ENCODE measurements around the gene NUTF2.

NUTF2 gene

DNA sequence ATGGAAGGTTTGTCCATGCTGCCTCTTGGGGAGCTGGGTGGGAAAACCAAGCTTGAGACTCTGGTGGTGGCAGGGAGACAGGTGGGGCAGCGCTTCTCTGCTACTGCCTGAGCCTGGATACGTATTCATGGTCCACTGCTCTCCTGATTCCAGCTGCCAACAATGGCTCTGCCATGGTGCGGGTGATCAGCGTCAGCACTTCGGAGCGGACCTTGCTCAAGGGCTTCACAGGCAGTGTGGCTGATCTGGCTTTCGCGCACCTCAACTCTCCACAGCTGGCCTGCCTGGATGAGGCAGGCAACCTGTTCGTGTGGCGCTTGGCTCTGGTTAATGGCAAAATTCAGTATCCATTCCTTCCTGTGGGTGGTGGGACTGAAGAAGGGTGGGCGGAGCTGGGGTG lies 30.3 kb downstream of the NUTF2 start:
- peaks cover 4% of the 10 kb centered on the region; the same call in 1 of the 2 replicates for H4K20me1 ChIP-seq (ENCODE audit: control insufficient read depth, insufficient read depth, low read depth, low read length)
- no peaks in the 10 kb centered on the region for H3K27me3 ChIP-seq (ENCODE audit: control insufficient read depth, low read length)
- H3K4me1 ChIP-seq (ENCODE audit: control insufficient read depth, low read length): peaks cover 22% of the 10 kb centered on the region
- H3K4me2 ChIP-seq (ENCODE audit: low read length): no peak overlapping the region
- peaks cover 73% of the 10 kb centered on the region for H3K36me3 ChIP-seq (ENCODE audit: control insufficient read depth, low read length)
- H3F3A ChIP-seq (ENCODE audit: control insufficient read depth, insufficient read depth): peaks cover 5% of the 10 kb centered on the region; the same call in 1 of the 2 replicates
- no peaks in the 10 kb centered on the region for H3K9me2 ChIP-seq (replicated peaks; ENCODE audit: control insufficient read depth, low read length)
- TF ChIP-seq EZH2phosphoT487 (IDR thresholded peaks at IDR 0.05; ENCODE audit: borderline replicate concordance, low read length): no peak
- TF ChIP-seq, protein P1, sequence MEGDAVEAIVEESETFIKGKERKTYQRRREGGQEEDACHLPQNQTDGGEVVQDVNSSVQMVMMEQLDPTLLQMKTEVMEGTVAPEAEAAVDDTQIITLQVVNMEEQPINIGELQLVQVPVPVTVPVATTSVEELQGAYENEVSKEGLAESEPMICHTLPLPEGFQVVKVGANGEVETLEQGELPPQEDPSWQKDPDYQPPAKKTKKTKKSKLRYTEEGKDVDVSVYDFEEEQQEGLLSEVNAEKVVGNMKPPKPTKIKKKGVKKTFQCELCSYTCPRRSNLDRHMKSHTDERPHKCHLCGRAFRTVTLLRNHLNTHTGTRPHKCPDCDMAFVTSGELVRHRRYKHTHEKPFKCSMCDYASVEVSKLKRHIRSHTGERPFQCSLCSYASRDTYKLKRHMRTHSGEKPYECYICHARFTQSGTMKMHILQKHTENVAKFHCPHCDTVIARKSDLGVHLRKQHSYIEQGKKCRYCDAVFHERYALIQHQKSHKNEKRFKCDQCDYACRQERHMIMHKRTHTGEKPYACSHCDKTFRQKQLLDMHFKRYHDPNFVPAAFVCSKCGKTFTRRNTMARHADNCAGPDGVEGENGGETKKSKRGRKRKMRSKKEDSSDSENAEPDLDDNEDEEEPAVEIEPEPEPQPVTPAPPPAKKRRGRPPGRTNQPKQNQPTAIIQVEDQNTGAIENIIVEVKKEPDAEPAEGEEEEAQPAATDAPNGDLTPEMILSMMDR (IDR thresholded peaks at IDR 0.05; ENCODE audit: low read depth, low read length, poor library complexity, severe bottlenecking): no peak
- no peak overlapping the region for H3K27ac ChIP-seq (ENCODE audit: low read depth, low read length)
- no peaks in the 10 kb centered on the region for H3K9me3 ChIP-seq (ENCODE audit: control insufficient read depth, insufficient read depth, low read length)
- H3K4me3 ChIP-seq (ENCODE audit: low read length): no peak overlapping the region
- peaks cover 40% of the 10 kb centered on the region for H3K79me2 ChIP-seq (ENCODE audit: control insufficient read depth, low read length)

DNA sequence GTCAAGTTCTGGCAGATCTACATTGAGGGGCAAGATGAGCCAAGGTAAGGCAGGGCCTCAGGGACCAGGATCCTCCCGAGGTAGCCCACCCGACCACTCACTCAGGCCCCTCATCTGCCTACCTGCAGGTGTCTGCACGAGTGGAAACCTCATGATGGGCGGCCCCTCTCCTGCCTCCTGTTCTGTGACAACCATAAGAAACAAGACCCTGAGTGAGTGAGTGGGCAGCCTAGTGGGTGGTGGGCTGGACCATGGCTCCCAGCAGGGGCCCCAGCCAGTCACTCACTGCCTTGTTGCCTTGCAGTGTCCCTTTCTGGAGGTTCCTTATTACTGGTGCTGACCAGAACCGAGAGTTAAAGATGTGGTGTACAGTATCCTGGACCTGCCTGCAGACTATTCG lies 31.5 kb downstream of the NUTF2 start:
- Histone ChIP-seq H3K79me2 (ENCODE audit: control insufficient read depth, low read length) (peaks cover 36% of the 10 kb centered on the region), H3K36me3 (ENCODE audit: control insufficient read depth, low read length) (peaks cover 83% of the 10 kb centered on the region), H3K9me2 (replicated peaks; ENCODE audit: control insufficient read depth, low read length) (no peaks in the 10 kb centered on the region), H3K27me3 (ENCODE audit: control insufficient read depth, low read length) (no peaks in the 10 kb centered on the region), H3K4me1 (ENCODE audit: control insufficient read depth, low read length) (peaks cover 15% of the 10 kb centered on the region), H3K27ac (ENCODE audit: low read depth, low read length) (no peak overlapping the region), H3K9me3 (ENCODE audit: control insufficient read depth, insufficient read depth, low read length) (no peaks in the 10 kb centered on the region), H3F3A (ENCODE audit: control insufficient read depth, insufficient read depth) (no peaks in the 10 kb centered on the region), H3K4me2 (ENCODE audit: low read length) (no peak overlapping the region), H4K20me1 (ENCODE audit: control insufficient read depth, insufficient read depth, low read depth, low read length) (peaks cover 4% of the 10 kb centered on the region; the same call in 1 of the 2 replicates), H3K4me3 (ENCODE audit: low read length) (no peak overlapping the region)
- TF ChIP-seq, protein P1 (IDR thresholded peaks at IDR 0.05; ENCODE audit: low read depth, low read length, poor library complexity, severe bottlenecking): no peak
- no peak for TF ChIP-seq EZH2phosphoT487 (IDR thresholded peaks at IDR 0.05; ENCODE audit: borderline replicate concordance, low read length)

DNA sequence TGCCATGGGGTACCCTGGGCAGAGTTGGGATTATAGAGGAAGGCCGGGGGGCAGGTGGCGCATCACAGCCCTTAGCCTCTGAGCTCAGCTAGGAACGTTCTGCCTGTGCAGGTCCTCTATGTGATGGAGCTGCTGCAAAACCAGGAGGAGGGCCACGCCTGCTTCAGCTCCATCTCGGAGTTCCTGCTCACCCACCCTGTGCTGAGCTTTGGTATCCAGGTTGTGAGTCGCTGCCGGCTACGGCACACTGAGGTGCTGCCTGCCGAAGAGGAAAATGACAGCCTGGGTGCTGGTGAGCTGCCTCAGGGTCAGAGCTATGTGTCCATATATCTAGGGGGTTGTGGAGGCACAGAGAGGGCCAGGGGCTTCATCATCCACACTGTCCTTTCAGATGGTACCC lies 32.1 kb downstream of the NUTF2 start:
- H3F3A ChIP-seq (ENCODE audit: control insufficient read depth, insufficient read depth): no peaks in the 10 kb centered on the region
- no peak overlapping the region for H3K4me3 ChIP-seq (ENCODE audit: low read length)
- peaks cover 14% of the 10 kb centered on the region for H3K4me1 ChIP-seq (ENCODE audit: control insufficient read depth, low read length)
- H3K79me2 ChIP-seq (ENCODE audit: control insufficient read depth, low read length): peaks cover 30% of the 10 kb centered on the region
- peaks cover 4% of the 10 kb centered on the region; the same call in 1 of the 2 replicates for H4K20me1 ChIP-seq (ENCODE audit: control insufficient read depth, insufficient read depth, low read depth, low read length)
- no peak overlapping the region for H3K4me2 ChIP-seq (ENCODE audit: low read length)
- no peak overlapping the region for H3K27ac ChIP-seq (ENCODE audit: low read depth, low read length)
- TF ChIP-seq EZH2phosphoT487 (IDR thresholded peaks at IDR 0.05; ENCODE audit: borderline replicate concordance, low read length): no peak
- TF ChIP-seq, protein P1 (IDR thresholded peaks at IDR 0.05; ENCODE audit: low read depth, low read length, poor library complexity, severe bottlenecking): no peak
- no peaks in the 10 kb centered on the region for H3K27me3 ChIP-seq (ENCODE audit: control insufficient read depth, low read length)
- H3K9me2 ChIP-seq (replicated peaks; ENCODE audit: control insufficient read depth, low read length): no peaks in the 10 kb centered on the region
- no peaks in the 10 kb centered on the region for H3K9me3 ChIP-seq (ENCODE audit: control insufficient read depth, insufficient read depth, low read length)
- peaks cover 88% of the 10 kb centered on the region for H3K36me3 ChIP-seq (ENCODE audit: control insufficient read depth, low read length)
